HUES6 (cell line): ENCODE measurements around the gene SLC6A1.

Source experiments
- H3K27ac ChIP-seq: 2 replicates; pipeline ENCODE4 v1.7.0; 2013; ENCODE audit warnings: low read depth, mild to moderate bottlenecking, low read length, inconsistent platforms
- H3K27me3 ChIP-seq: 2 replicates; pipeline ENCODE4 v1.6.1; 2013; ENCODE audit warnings: low read length; ENCODE audit not compliant: control insufficient read depth, insufficient read depth
- H3K36me3 ChIP-seq: 2 replicates; pipeline ENCODE4 v1.6.1; 2013; ENCODE audit warnings: low read length; ENCODE audit not compliant: control insufficient read depth, insufficient read depth
- H3K4me1 ChIP-seq: 2 replicates; pipeline ENCODE4 v1.6.1; 2013; ENCODE audit warnings: low read length; ENCODE audit not compliant: control insufficient read depth, insufficient read depth
- H3K4me3 ChIP-seq: 2 replicates; pipeline ENCODE4 v1.5.1; 2013; ENCODE audit warnings: low read depth, low read length
- H3K9ac ChIP-seq: one replicate; pipeline ENCODE4 v1.6.1; 2013; ENCODE audit warnings: mild to moderate bottlenecking, low read length
- H3K9me3 ChIP-seq: 2 replicates; pipeline ENCODE4 v1.6.1; 2013; ENCODE audit warnings: low read depth, low read length; ENCODE audit not compliant: control insufficient read depth, insufficient read depth

The SLC6A1 gene

DNA sequence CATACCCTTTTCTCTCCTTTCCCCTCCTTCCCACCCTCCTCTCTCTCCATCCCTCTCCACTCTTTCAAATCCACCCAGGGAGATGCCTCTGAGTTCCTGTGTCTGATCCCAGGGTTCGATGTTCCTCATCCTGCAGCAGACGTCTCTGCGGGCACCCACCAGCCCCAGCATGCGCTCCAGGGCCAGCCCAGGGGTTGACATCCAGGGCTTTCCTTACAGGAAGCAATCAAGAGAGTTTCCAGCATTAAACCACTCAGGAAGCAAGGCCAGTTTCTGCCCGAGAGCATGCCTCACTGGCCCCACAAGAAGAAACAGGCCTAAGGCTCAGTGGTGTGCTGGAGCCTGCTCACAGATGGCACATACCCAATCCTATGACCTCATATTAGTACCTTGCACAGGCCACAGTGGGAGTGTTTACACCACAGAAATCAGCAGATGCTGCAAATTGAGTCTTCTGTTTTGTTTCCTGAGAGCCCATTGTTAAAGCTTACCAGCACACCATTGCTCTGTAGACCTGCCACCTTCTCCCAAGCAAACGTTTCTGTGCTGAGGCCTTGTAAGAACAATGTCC is 13.2 kb downstream of the SLC6A1 start:
- Histone ChIP-seq H3K9me3 (no peaks in the 10 kb centered on the region), H3K27ac (no peak overlapping the region), H3K4me1 (no peaks in the 10 kb centered on the region; the same call in 1 of the 2 replicates), H3K4me3 (no peak overlapping the region), H3K36me3 (no peaks in the 10 kb centered on the region), H3K9ac (no peak overlapping the region), H3K27me3 (no peaks in the 10 kb centered on the region; the same call in 1 of the 2 replicates)

- no peaks in the 10 kb centered on the region for H3K36me3 ChIP-seq
- H3K4me3 ChIP-seq, result no peak overlapping the region
- H3K4me1 ChIP-seq, result no peaks in the 10 kb centered on the region; the same call in 1 of the 2 replicates
- no peaks in the 10 kb centered on the region for H3K9me3 ChIP-seq
- no peak overlapping the region for H3K9ac ChIP-seq
- H3K27ac ChIP-seq, result no peak overlapping the region
- no peaks in the 10 kb centered on the region; the same call in 1 of the 2 replicates for H3K27me3 ChIP-seq
Observed at GRCh38 chr3:11006986-11007933, 14.7 kb downstream of the SLC6A1 start.

DNA sequence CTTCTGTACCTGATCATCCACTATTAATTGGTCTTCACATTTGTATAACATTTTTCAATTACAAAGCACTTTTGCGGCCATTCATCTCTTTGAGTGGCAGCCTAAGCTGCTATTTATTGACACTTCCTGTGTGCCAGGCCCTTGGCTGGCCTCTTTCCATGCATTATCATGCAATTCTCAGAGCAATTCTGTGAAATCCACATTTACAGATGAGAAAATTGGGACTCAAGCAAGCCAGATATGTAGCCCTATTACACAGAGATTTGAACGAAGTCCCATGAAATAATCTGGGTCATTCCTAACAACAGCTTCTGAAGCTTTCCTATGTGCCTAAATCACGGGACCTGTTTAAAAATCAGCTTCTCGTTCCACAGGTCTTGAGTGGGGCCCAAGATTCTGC is 17.4 kb downstream of the SLC6A1 start:
- Histone ChIP-seq H3K4me1 (no peaks in the 10 kb centered on the region; the same call in 1 of the 2 replicates), H3K36me3 (no peaks in the 10 kb centered on the region), H3K27me3 (no peaks in the 10 kb centered on the region; the same call in 1 of the 2 replicates), H3K9ac (no peak overlapping the region), H3K4me3 (no peak overlapping the region), H3K9me3 (no peaks in the 10 kb centered on the region), H3K27ac (no peak overlapping the region)

GRCh38 chr3:11010426-11011165 is 18.0 kb downstream of the SLC6A1 start:
- no peaks in the 10 kb centered on the region for H3K9me3 ChIP-seq
- H3K9ac ChIP-seq, result no peak overlapping the region
- H3K4me1 ChIP-seq, result no peaks in the 10 kb centered on the region; the same call in 1 of the 2 replicates
- no peak overlapping the region for H3K27ac ChIP-seq
- no peaks in the 10 kb centered on the region for H3K36me3 ChIP-seq
- H3K27me3 ChIP-seq, result no peaks in the 10 kb centered on the region; the same call in 1 of the 2 replicates
- H3K4me3 ChIP-seq, result no peak overlapping the region

- H3K27ac ChIP-seq, result no peak overlapping the region
- no peaks in the 10 kb centered on the region for H3K9me3 ChIP-seq
- no peaks in the 10 kb centered on the region for H3K27me3 ChIP-seq
- H3K9ac ChIP-seq, result no peak overlapping the region
- H3K36me3 ChIP-seq, result no peaks in the 10 kb centered on the region
- no peak overlapping the region for H3K4me3 ChIP-seq
- no peaks in the 10 kb centered on the region for H3K4me1 ChIP-seq
Observed at GRCh38 chr3:11014253-11014652, 21.7 kb downstream of the SLC6A1 start.

DNA sequence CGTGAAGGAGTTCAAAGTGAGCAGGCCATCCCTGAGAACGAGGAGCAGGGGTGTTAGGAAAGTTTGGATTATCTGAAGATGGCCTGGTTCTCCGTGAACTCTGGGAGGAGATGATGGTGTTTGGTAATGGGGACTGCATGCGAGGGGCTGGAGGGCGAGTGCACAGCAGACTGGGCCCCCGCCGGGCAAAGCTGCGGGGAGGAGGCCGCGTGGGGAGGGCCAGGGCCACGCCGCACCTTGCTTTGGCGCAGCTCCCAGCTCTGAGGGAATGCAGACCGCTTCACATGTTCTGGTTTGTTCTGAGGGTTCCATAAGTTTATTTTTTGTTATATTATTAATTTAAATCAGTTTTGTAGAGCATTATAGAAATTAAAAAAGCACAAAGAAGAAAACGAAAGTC is 22.2 kb downstream of the SLC6A1 start:
- no peaks in the 10 kb centered on the region for H3K9me3 ChIP-seq
- H3K9ac ChIP-seq, result no peak overlapping the region
- H3K4me3 ChIP-seq, result no peak overlapping the region
- no peak overlapping the region for H3K27ac ChIP-seq
- no peaks in the 10 kb centered on the region for H3K4me1 ChIP-seq
- no peaks in the 10 kb centered on the region for H3K27me3 ChIP-seq
- no peaks in the 10 kb centered on the region for H3K36me3 ChIP-seq

GRCh38 chr3:11015369-11015768 is 22.8 kb downstream of the SLC6A1 start:
- H3K4me3 ChIP-seq, result no peak overlapping the region
- H3K27ac ChIP-seq, result no peak overlapping the region
- H3K9ac ChIP-seq, result no peak overlapping the region
- H3K27me3 ChIP-seq, result no peaks in the 10 kb centered on the region
- no peaks in the 10 kb centered on the region for H3K4me1 ChIP-seq
- no peaks in the 10 kb centered on the region for H3K36me3 ChIP-seq
- H3K9me3 ChIP-seq, result no peaks in the 10 kb centered on the region

GRCh38 chr3:11016727-11017126 is 24.2 kb downstream of the SLC6A1 start:
- Histone ChIP-seq H3K9me3 (no peaks in the 10 kb centered on the region), H3K27me3 (no peaks in the 10 kb centered on the region), H3K9ac (no peak overlapping the region), H3K36me3 (no peaks in the 10 kb centered on the region), H3K4me3 (no peak overlapping the region), H3K4me1 (no peaks in the 10 kb centered on the region), H3K27ac (no peak overlapping the region)

DNA sequence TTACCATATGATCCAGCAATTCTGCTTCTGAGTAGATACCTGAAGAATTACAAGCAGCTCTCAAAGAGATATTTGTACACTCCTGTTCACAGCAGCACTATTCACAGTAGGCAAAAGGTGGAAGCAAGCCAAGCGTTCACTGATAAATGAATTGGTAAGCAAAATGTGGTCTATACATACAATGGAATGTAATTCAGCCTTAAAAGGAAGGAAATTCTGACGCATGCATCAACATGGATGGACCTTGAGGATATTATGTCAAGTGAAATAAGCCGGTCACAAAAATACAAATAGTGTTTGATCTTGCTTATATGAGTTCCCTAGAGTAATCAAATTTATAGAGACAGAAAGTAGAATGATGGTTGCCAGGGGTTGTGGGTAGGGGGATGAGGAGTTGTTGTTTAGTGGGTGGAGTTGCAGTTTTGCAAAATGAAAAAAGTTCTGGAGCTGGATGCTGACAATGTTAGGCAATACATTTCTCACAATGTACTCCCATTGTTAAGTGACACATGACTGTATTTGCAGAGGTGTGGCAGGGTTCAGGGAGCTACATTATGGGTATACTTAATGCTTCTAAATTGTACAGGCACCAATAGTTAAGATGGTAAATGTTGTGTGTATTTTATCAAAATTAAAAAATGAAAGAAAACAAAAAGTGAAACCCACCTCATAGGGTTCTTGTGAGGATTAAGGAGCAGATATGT is 26.7 kb downstream of the SLC6A1 start:
- H3K27ac ChIP-seq, result no peak overlapping the region
- no peaks in the 10 kb centered on the region for H3K9me3 ChIP-seq
- H3K4me3 ChIP-seq, result no peak overlapping the region
- no peaks in the 10 kb centered on the region for H3K4me1 ChIP-seq
- no peaks in the 10 kb centered on the region for H3K36me3 ChIP-seq
- H3K9ac ChIP-seq, result no peak overlapping the region
- H3K27me3 ChIP-seq, result no peaks in the 10 kb centered on the region

GRCh38 chr3:11020764-11021163 is 28.2 kb downstream of the SLC6A1 start:
- H3K36me3 ChIP-seq, result no peaks in the 10 kb centered on the region
- no peak overlapping the region for H3K4me3 ChIP-seq
- H3K27ac ChIP-seq, result no peak overlapping the region
- H3K4me1 ChIP-seq, result no peaks in the 10 kb centered on the region
- H3K9me3 ChIP-seq, result peaks cover 6% of the 10 kb centered on the region
- H3K9ac ChIP-seq, result no peak overlapping the region
- H3K27me3 ChIP-seq, result no peaks in the 10 kb centered on the region
